ENCODE results near the gene UROD.
A peak's percentile ranks its signal among the peaks of the same experiment; 100 is the strongest.

The UROD gene

GRCh38 chr1:45012639-45013278 lies 705 bp downstream of the UROD start:
- Mint-ChIP-seq H3K9me3 (no peaks in the 10 kb centered on the region), H3K4me3 (peak overlapping the region; percentile 84 to 88), H3K27me3 (no peaks in the 10 kb centered on the region), H3K27ac (peak overlapping the region in 1 of 2 donors; percentile 87), H3K4me1 (ENCODE audit: low read depth in 2 of 2) (peaks cover 39 to 45% of the 10 kb centered on the region in 2 donors), H3K36me3 (ENCODE audit: insufficient read depth) (peaks cover 33% of the 10 kb centered on the region)
- no peak for DNase-seq
- ATAC-seq (replicated peaks), result no peak

- H3K27ac Mint-ChIP-seq, result peak overlapping the region in 1 of 2 donors; percentile 87
- no peaks in the 10 kb centered on the region for H3K27me3 Mint-ChIP-seq
- H3K4me3 Mint-ChIP-seq, result peak overlapping the region in 1 of 2 donors; percentile 84
- H3K4me1 Mint-ChIP-seq (ENCODE audit: low read depth in 2 of 2), result peaks cover 41 to 45% of the 10 kb centered on the region in 2 donors
- DNase-seq, result no peak
- peaks cover 30% of the 10 kb centered on the region for H3K36me3 Mint-ChIP-seq (ENCODE audit: insufficient read depth)
- no peak for ATAC-seq (replicated peaks)
- H3K9me3 Mint-ChIP-seq, result no peaks in the 10 kb centered on the region
Measured at GRCh38 chr1:45013551-45014209, 1.6 kb downstream of the UROD start.

GRCh38 chr1:45014321-45015028 lies 2.4 kb downstream of the UROD start:
- ATAC-seq (replicated peaks) (peak; percentile 34), DNase-seq (peak; percentile 77 to 84 (median 77))
- peaks cover 27% of the 10 kb centered on the region for H3K36me3 Mint-ChIP-seq (ENCODE audit: insufficient read depth)
- H3K4me3 Mint-ChIP-seq, result no peak overlapping the region
- H3K27ac Mint-ChIP-seq, result peak overlapping the region; percentile 49 to 79
- peaks cover 35 to 38% of the 10 kb centered on the region in 2 donors for H3K4me1 Mint-ChIP-seq (ENCODE audit: low read depth in 2 of 2)
- H3K9me3 Mint-ChIP-seq, result no peaks in the 10 kb centered on the region
- H3K27me3 Mint-ChIP-seq, result no peaks in the 10 kb centered on the region

GRCh38 chr1:45015683-45016082 lies 3.6 kb downstream of the UROD start:
- H3K36me3 Mint-ChIP-seq (ENCODE audit: insufficient read depth), result peaks cover 23% of the 10 kb centered on the region
- no peak overlapping the region for H3K27ac Mint-ChIP-seq
- no peaks in the 10 kb centered on the region for H3K9me3 Mint-ChIP-seq
- no peak for ATAC-seq (replicated peaks)
- DNase-seq, result no peak
- no peaks in the 10 kb centered on the region for H3K27me3 Mint-ChIP-seq
- H3K4me1 Mint-ChIP-seq (ENCODE audit: low read depth in 2 of 2), result peaks cover 27 to 31% of the 10 kb centered on the region in 2 donors
- no peak overlapping the region for H3K4me3 Mint-ChIP-seq

GRCh38 chr1:45016090-45016697 lies 4.1 kb downstream of the UROD start:
- no peak overlapping the region for H3K27ac Mint-ChIP-seq
- ATAC-seq (replicated peaks), result no peak

GRCh38 chr1:45016767-45017166 lies 4.7 kb downstream of the UROD start:
- H3K27ac Mint-ChIP-seq, result peak overlapping the region in 1 of 2 donors; percentile 3
- H3K27me3 Mint-ChIP-seq, result no peaks in the 10 kb centered on the region
- no peak for ATAC-seq (replicated peaks)
- no peak for DNase-seq
- no peaks in the 10 kb centered on the region for H3K9me3 Mint-ChIP-seq
- H3K4me1 Mint-ChIP-seq (ENCODE audit: low read depth in 2 of 2), result peaks cover 21 to 25% of the 10 kb centered on the region in 2 donors
- no peak overlapping the region for H3K4me3 Mint-ChIP-seq
- peaks cover 15% of the 10 kb centered on the region for H3K36me3 Mint-ChIP-seq (ENCODE audit: insufficient read depth)

More at GRCh38 chr1:45016090-45016697, 4.1 kb downstream of the UROD start:
- peaks cover 21% of the 10 kb centered on the region for H3K36me3 Mint-ChIP-seq (ENCODE audit: insufficient read depth)
- no peaks in the 10 kb centered on the region for H3K27me3 Mint-ChIP-seq
- H3K4me1 Mint-ChIP-seq (ENCODE audit: low read depth in 2 of 2), result peaks cover 26 to 30% of the 10 kb centered on the region in 2 donors
- no peak overlapping the region for H3K4me3 Mint-ChIP-seq
- no peaks in the 10 kb centered on the region for H3K9me3 Mint-ChIP-seq
- no peak for DNase-seq

GRCh38 chr1:45018599-45019230 lies 6.7 kb downstream of the UROD start:
- H3K27me3 Mint-ChIP-seq, result no peaks in the 10 kb centered on the region
- H3K4me3 Mint-ChIP-seq, result no peak overlapping the region
- H3K9me3 Mint-ChIP-seq, result no peaks in the 10 kb centered on the region

GRCh38 chr1:45023663-45024062 lies 11.6 kb downstream of the UROD start:
- peaks cover under 1 to 1% of the 10 kb centered on the region in 2 donors for H3K4me1 Mint-ChIP-seq (ENCODE audit: low read depth in 2 of 2)
- H3K4me3 Mint-ChIP-seq, result no peak overlapping the region
- DNase-seq (no peak), ATAC-seq (replicated peaks) (no peak)
- no peaks in the 10 kb centered on the region for H3K27me3 Mint-ChIP-seq
- H3K27ac Mint-ChIP-seq, result no peak overlapping the region
- peaks cover 2% of the 10 kb centered on the region for H3K36me3 Mint-ChIP-seq (ENCODE audit: insufficient read depth)
- no peaks in the 10 kb centered on the region for H3K9me3 Mint-ChIP-seq

More at GRCh38 chr1:45018599-45019230, 6.7 kb downstream of the UROD start:
- Mint-ChIP-seq H3K27ac (no peak overlapping the region), H3K36me3 (ENCODE audit: insufficient read depth) (peaks cover 13% of the 10 kb centered on the region), H3K4me1 (ENCODE audit: low read depth in 2 of 2) (peaks cover 11 to 17% of the 10 kb centered on the region in 2 donors)
- DNase-seq, result peak; percentile 29 to 46 (median 42)
- peak; percentile 81 for ATAC-seq (replicated peaks)

- no peaks in the 10 kb centered on the region for H3K4me1 Mint-ChIP-seq (ENCODE audit: low read depth in 2 of 2)
- no peak for ATAC-seq (replicated peaks)
Measured at GRCh38 chr1:45026446-45026845, 14.4 kb downstream of the UROD start.

GRCh38 chr1:45032837-45033236 lies 20.8 kb downstream of the UROD start:
- Mint-ChIP-seq H3K9me3 (no peaks in the 10 kb centered on the region), H3K4me3 (no peak overlapping the region), H3K27ac (no peak overlapping the region), H3K4me1 (ENCODE audit: low read depth in 2 of 2) (no peaks in the 10 kb centered on the region), H3K27me3 (no peaks in the 10 kb centered on the region), H3K36me3 (ENCODE audit: insufficient read depth) (peaks cover 5% of the 10 kb centered on the region)
- DNase-seq, result no peak
- ATAC-seq (replicated peaks), result no peak

More at GRCh38 chr1:45026446-45026845, 14.4 kb downstream of the UROD start:
- H3K27me3 Mint-ChIP-seq, result no peaks in the 10 kb centered on the region
- no peak for DNase-seq
- no peaks in the 10 kb centered on the region for H3K9me3 Mint-ChIP-seq
- no peak overlapping the region for H3K4me3 Mint-ChIP-seq
- H3K36me3 Mint-ChIP-seq (ENCODE audit: insufficient read depth), result peaks cover 6% of the 10 kb centered on the region
- no peak overlapping the region for H3K27ac Mint-ChIP-seq

- Mint-ChIP-seq H3K4me3 (no peak overlapping the region), H3K4me1 (ENCODE audit: low read depth in 2 of 2) (no peaks in the 10 kb centered on the region)
- peak; percentile 43 for ATAC-seq (replicated peaks)
Measured at GRCh38 chr1:45033356-45033755, 21.3 kb downstream of the UROD start.

GRCh38 chr1:45035631-45036301 lies 23.7 kb downstream of the UROD start:
- no peaks in the 10 kb centered on the region for H3K9me3 Mint-ChIP-seq
- H3K27ac Mint-ChIP-seq, result no peak overlapping the region
- ATAC-seq (replicated peaks) (no peak), DNase-seq (no peak)
- peaks cover 6% of the 10 kb centered on the region for H3K36me3 Mint-ChIP-seq (ENCODE audit: insufficient read depth)
- H3K27me3 Mint-ChIP-seq, result no peaks in the 10 kb centered on the region
- H3K4me1 Mint-ChIP-seq (ENCODE audit: low read depth in 2 of 2), result no peaks in the 10 kb centered on the region
- H3K4me3 Mint-ChIP-seq, result no peak overlapping the region

More at GRCh38 chr1:45033356-45033755, 21.3 kb downstream of the UROD start:
- no peaks in the 10 kb centered on the region for H3K9me3 Mint-ChIP-seq
- H3K36me3 Mint-ChIP-seq (ENCODE audit: insufficient read depth), result peaks cover 6% of the 10 kb centered on the region
- no peak overlapping the region for H3K27ac Mint-ChIP-seq
- no peaks in the 10 kb centered on the region for H3K27me3 Mint-ChIP-seq
- DNase-seq, result no peak
